Gastroesophageal sphincter (tissue), 4 donors: ENCODE data around the gene SSB. TPM values are rescaled to one million over a fixed set of nuclear protein-coding genes. Genes with fewer than 3 reads are reported as not detected.

Experiments
- ATAC-seq: fragments of 150-250 bp; one replicate; pipeline ENCODE4 v1.9.1; 2016; ENCODE audit warnings: mild to moderate bottlenecking, moderate library complexity
- H3K27ac ChIP-seq, 4 donors: fragments of 200-600 bp; sonication (generic) in 3 of 4; 1 replicate in 3 of 4; 2 replicates in 1 of 4; pipeline ENCODE4 v1.5.1; 2016 to 2019
- H3K27me3 ChIP-seq: fragments of 200-600 bp; sonication (generic); one replicate; pipeline ENCODE4 v1.5.1; 2019
- H3K36me3 ChIP-seq, 2 donors: fragments of 200-600 bp; sonication (generic); one replicate each; pipeline ENCODE4 v1.5.1; 2019; ENCODE audit warnings: control low read depth in 1 of 2
- H3K4me1 ChIP-seq, 3 donors: fragments of 200-600 bp; sonication (generic); 1 replicate in 2 of 3; 2 replicates in 1 of 3; pipeline ENCODE4 v1.5.1; 2016 to 2019; ENCODE audit warnings: control low read depth in 2 of 3
- H3K4me3 ChIP-seq, 2 donors: fragments of 200-600 bp; sonication (generic); one replicate each; pipeline ENCODE4 v1.5.1; 2019; ENCODE audit warnings: mild to moderate bottlenecking in 1 of 2, moderate library complexity in 1 of 2
- H3K9me3 ChIP-seq, 3 donors: fragments of 200-600 bp; sonication (generic); one replicate each; pipeline ENCODE4 v1.5.1; 2017 to 2019; ENCODE audit warnings: control low read depth in 2 of 3
- CTCF ChIP-seq, 4 experiments: fragments of 200-600 bp in 2 of 4; fragments of 450-650 bp in 2 of 4; sonication (generic) in 1 of 4; IDR thresholded peaks; one replicate each; pipeline ENCODE4 v1.5.1; 2017 to 2019; ENCODE audit warnings: antibody characterized with exemption in 4 of 4, mild to moderate bottlenecking in 2 of 4, moderate library complexity in 2 of 4
- EP300 ChIP-seq: sonication (generic); formaldehyde crosslinking; IDR thresholded peaks from one replicate; pipeline ENCODE4 v1.6.1; 2017; ENCODE audit warnings: antibody characterized with exemption, mild to moderate bottlenecking
- POLR2A ChIP-seq, 2 donors: fragments of 450-650 bp; IDR thresholded peaks; one replicate each; pipeline ENCODE4 v1.6.1; 2017; ENCODE audit warnings: antibody characterized with exemption in 2 of 2, mild to moderate bottlenecking in 2 of 2, moderate library complexity in 1 of 2
- POLR2AphosphoS5 ChIP-seq: sonication (generic); formaldehyde crosslinking; IDR thresholded peaks from one replicate; pipeline ENCODE4 v1.6.1; 2017; ENCODE audit warnings: antibody characterized with exemption
- WGBS, 2 donors: methylation state at CpG; one replicate each; pipeline ENCODE4 v1.1.5; 2018; ENCODE audit warnings: low coverage in 1 of 2; 5-methylcytosine and 5-hydroxymethylcytosine counted together
- total RNA-seq, 4 donors: library from RNA; depleted of rRNA; stranded (reverse); fragments of >200 nt; gene quantifications; one replicate each; pipeline ENCODE4 v1.1.0, GENCODE V29; 2016

SSB gene
- total RNA-seq, 4 donors from 2014 or later = 60.6 to 102 (median 78.3) TPM

- TF ChIP-seq POLR2A (IDR thresholded peaks at IDR 0.05) = no peak
- TF ChIP-seq CTCF (IDR thresholded peaks at IDR 0.05) = no peak
- no peak for TF ChIP-seq POLR2AphosphoS5
- no peak for TF ChIP-seq EP300
- Histone ChIP-seq H3K27me3 (no peaks in the 10 kb centered on the region), H3K9me3 (no peaks in the 10 kb centered on the region), H3K36me3 (no peaks in the 10 kb centered on the region), H3K27ac (no peak overlapping the region), H3K4me3 (no peak overlapping the region), H3K4me1 (peaks cover 0 to 5% (median 0%) of the 10 kb centered on the region in 3 donors)
- ATAC-seq = no peak
- 83 to 98% methylated on average over 4 of the region's 4 CpGs for WGBS, 2 donors
Measured at GRCh38 chr2:169781249-169782013, 17.2 kb upstream of the SSB start.

DNA sequence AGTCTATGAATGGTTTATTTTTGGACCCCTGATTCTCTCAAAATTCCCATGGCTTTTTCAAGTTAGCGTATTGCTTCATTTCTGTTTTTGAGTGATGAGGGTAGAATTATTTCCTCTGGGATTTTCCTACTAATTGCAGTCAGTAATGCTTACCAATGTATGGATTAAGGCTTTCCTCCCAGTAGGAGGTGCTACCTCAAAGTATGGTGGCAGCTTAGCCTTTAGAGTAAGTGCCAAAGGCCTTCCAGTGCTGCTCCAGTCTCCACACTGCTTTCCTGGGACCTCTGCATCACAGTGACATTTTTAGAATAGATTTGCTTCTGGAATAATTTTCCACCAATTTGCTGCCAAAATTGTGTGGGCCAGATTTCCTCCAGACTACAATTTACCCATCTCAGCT lies 16.2 kb upstream of the SSB start:
- TF ChIP-seq POLR2A (IDR thresholded peaks at IDR 0.05) (no peak), POLR2AphosphoS5 (no peak), EP300 (no peak), CTCF (IDR thresholded peaks at IDR 0.05) (no peak)
- Histone ChIP-seq H3K9me3 (no peaks in the 10 kb centered on the region), H3K27ac (no peak overlapping the region), H3K36me3 (no peaks in the 10 kb centered on the region), H3K27me3 (no peaks in the 10 kb centered on the region), H3K4me1 (no peaks in the 10 kb centered on the region), H3K4me3 (no peak overlapping the region)
- no peak for ATAC-seq
- 91% methylated on average over 1 of the region's 1 CpG; no CpG with 5 or more reads in 1 of the 2 donors for whole genome bisulfite sequencing, 2 donors

- Histone ChIP-seq H3K4me3 (no peak overlapping the region), H3K27ac (no peak overlapping the region), H3K4me1 (peaks cover 0 to 7% (median 0%) of the 10 kb centered on the region in 3 donors), H3K36me3 (no peaks in the 10 kb centered on the region), H3K9me3 (no peaks in the 10 kb centered on the region), H3K27me3 (no peaks in the 10 kb centered on the region)
- TF ChIP-seq CTCF (IDR thresholded peaks at IDR 0.05) = no peak
- no peak for TF ChIP-seq POLR2A (IDR thresholded peaks at IDR 0.05)
- no peak for TF ChIP-seq POLR2AphosphoS5
- no peak for TF ChIP-seq EP300
- 85% methylated on average over 5 of the region's 5 CpGs; no CpG with 5 or more reads in 1 of the 2 donors for WGBS, 2 donors
- no peak for ATAC-seq
Measured at GRCh38 chr2:169790581-169790980, 8.1 kb upstream of the SSB start.

- H3K4me1 ChIP-seq = peaks cover 0 to 9% (median 0%) of the 10 kb centered on the region in 3 donors
- H3K36me3 ChIP-seq = no peaks in the 10 kb centered on the region
- WGBS, 2 donors = 54 to 80% methylated on average over 2 of the region's 2 CpGs
- ATAC-seq = no peak
- TF ChIP-seq CTCF (IDR thresholded peaks at IDR 0.05) = no peak
- no peak for TF ChIP-seq EP300
- TF ChIP-seq POLR2A (IDR thresholded peaks at IDR 0.05) = no peak
- no peak for TF ChIP-seq POLR2AphosphoS5
- no peaks in the 10 kb centered on the region for H3K9me3 ChIP-seq
- H3K27ac ChIP-seq = no peak overlapping the region
- no peaks in the 10 kb centered on the region for H3K27me3 ChIP-seq
- H3K4me3 ChIP-seq = no peak overlapping the region
Measured at GRCh38 chr2:169795181-169795580, 3.5 kb upstream of the SSB start.

DNA sequence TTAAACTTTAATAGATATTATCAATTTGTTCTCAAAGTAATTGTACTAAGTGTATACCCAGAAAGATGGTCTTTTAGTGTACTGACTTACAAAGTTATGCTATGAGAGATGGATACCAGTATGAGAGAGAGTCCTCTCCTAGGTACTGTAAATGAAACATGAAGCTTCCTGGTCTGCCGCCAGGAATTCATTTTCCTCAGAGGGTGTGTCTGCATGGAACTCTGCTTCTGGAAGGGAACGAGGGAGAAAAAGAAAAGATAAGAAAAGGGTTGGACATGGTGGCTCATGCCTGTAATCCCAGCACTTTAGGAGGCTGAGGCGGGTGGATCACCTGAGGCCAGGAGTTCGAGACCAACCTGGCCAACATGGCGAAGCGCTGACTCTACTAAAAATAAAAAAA lies 2.2 kb upstream of the SSB start:
- no peak for ATAC-seq
- WGBS, 2 donors = 0 to 86% methylated on average over 1 to 6 of the region's 6 CpGs

More for the DNA sequence above, 2.2 kb upstream of the SSB start:
- Histone ChIP-seq H3K27me3 (no peaks in the 10 kb centered on the region), H3K27ac (no peak overlapping the region), H3K36me3 (peaks cover 0 to 2% of the 10 kb centered on the region in 2 donors), H3K4me3 (no peak overlapping the region), H3K9me3 (no peaks in the 10 kb centered on the region), H3K4me1 (peaks cover 0 to 17% (median 0%) of the 10 kb centered on the region in 3 donors)
- TF ChIP-seq CTCF (IDR thresholded peaks at IDR 0.05) (no peak), POLR2A (IDR thresholded peaks at IDR 0.05) (no peak), POLR2AphosphoS5 (no peak), EP300 (no peak)
